ENCODE measurements around the gene TMEM14A. TPM values are rescaled to one million over a fixed set of nuclear protein-coding genes. Genes with fewer than 3 reads are reported as not detected.

TMEM14A gene
- polyA plus RNA-seq, 1 donor (not counting 4 experiments of a cell fraction or from before 2014, with no cell fraction given), result 44.2 TPM

- FAIRE-seq (no peak), DNase-seq (ENCODE audit: low read depth, low spot score) (no peak)
- TF ChIP-seq EZH2 (IDR thresholded peaks at IDR 0.05; ENCODE audit: low read length), result no peak
- no peak for TF ChIP-seq CTCF (optimal IDR thresholded peaks at IDR 0.05 in 1 of 3, IDR thresholded peaks at IDR 0.05 in 1 of 3, conservative IDR thresholded peaks at IDR 0.05 in 1 of 3; ENCODE audit: extremely low read depth in 1 of 3, insufficient read depth in 2 of 3, low read length in 3 of 3)
- no peak overlapping the region for H3K9ac ChIP-seq (ENCODE audit: control insufficient read depth, extremely low read depth, insufficient read depth, low read length)
- H3K36me3 ChIP-seq (ENCODE audit: control insufficient read depth in 2 of 2, extremely low read depth in 1 of 2, insufficient read depth in 2 of 2, low read length in 2 of 2), result no peaks in the 10 kb centered on the region
- no peaks in the 10 kb centered on the region for H3K9me3 ChIP-seq (ENCODE audit: control insufficient read depth, low read depth, low read length)
- H3K79me2 ChIP-seq (ENCODE audit: control insufficient read depth, insufficient read depth, low read length), result no peaks in the 10 kb centered on the region
- dilution Hi-C loops (cut with MboI; ENCODE audit: extremely low pct_ligation_motif_present, low sequenced_read_pairs), result no loop called here
- peaks cover 3% of the 10 kb centered on the region for H3K4me1 ChIP-seq (ENCODE audit: control insufficient read depth, extremely low read depth, insufficient read depth, low read length)
- H3K27me3 ChIP-seq (ENCODE audit: control insufficient read depth, extremely low read depth, insufficient read depth, low read length), result no peaks in the 10 kb centered on the region
- no peaks in the 10 kb centered on the region for H4K20me1 ChIP-seq (ENCODE audit: control insufficient read depth, extremely low read depth, insufficient read depth, low read length)
- H3K9me1 ChIP-seq (ENCODE audit: control insufficient read depth, extremely low read depth, insufficient read depth, low read length), result no peaks in the 10 kb centered on the region
- no peak overlapping the region for H2AFZ ChIP-seq (ENCODE audit: control insufficient read depth, low read length)
- H3K27ac ChIP-seq (ENCODE audit: control insufficient read depth, insufficient read depth, low read length), result no peak overlapping the region
- no peak overlapping the region for H3K4me3 ChIP-seq (ENCODE audit: control insufficient read depth in 2 of 3, extremely low read depth in 1 of 3, insufficient read depth in 2 of 3, low read depth in 1 of 3, low read length in 3 of 3)
- H3K4me2 ChIP-seq (ENCODE audit: control insufficient read depth, extremely low read depth, insufficient read depth, low read depth, low read length), result no peak overlapping the region
Measured at GRCh38 chr6:52693773-52694172, 22.9 kb downstream of the TMEM14A start.

DNA sequence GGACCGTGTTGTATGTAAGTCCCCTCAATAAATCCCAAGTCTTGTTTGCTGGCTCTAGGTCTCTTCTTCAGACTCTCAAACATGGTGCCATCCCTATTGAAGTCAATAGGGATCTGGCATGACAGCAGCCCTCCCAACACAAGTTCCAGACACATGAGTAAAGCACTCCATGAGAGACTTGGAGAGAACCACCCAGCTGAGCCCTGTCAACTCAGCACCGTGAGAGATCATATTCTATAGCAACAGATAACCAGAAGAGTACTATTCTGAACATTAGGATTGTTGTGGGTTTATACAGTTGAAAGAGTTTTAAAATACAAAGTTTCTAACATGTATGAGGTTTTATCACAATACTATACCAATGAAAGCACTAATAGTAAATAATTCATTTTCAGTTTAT, 23.5 kb downstream of the TMEM14A start:
- no peaks in the 10 kb centered on the region for H3K9me1 ChIP-seq (ENCODE audit: control insufficient read depth, extremely low read depth, insufficient read depth, low read length)
- H4K20me1 ChIP-seq (ENCODE audit: control insufficient read depth, extremely low read depth, insufficient read depth, low read length), result no peaks in the 10 kb centered on the region
- no peak overlapping the region for H3K4me2 ChIP-seq (ENCODE audit: control insufficient read depth, extremely low read depth, insufficient read depth, low read depth, low read length)
- no peaks in the 10 kb centered on the region for H3K9me3 ChIP-seq (ENCODE audit: control insufficient read depth, low read depth, low read length)
- no peaks in the 10 kb centered on the region for H3K79me2 ChIP-seq (ENCODE audit: control insufficient read depth, insufficient read depth, low read length)
- no peak overlapping the region for H3K9ac ChIP-seq (ENCODE audit: control insufficient read depth, extremely low read depth, insufficient read depth, low read length)
- H3K27me3 ChIP-seq (ENCODE audit: control insufficient read depth, extremely low read depth, insufficient read depth, low read length), result no peaks in the 10 kb centered on the region
- FAIRE-seq (no peak), DNase-seq (ENCODE audit: low read depth, low spot score) (no peak)
- H3K4me1 ChIP-seq (ENCODE audit: control insufficient read depth, extremely low read depth, insufficient read depth, low read length), result peaks cover 3% of the 10 kb centered on the region
- H2AFZ ChIP-seq (ENCODE audit: control insufficient read depth, low read length), result no peak overlapping the region
- H3K4me3 ChIP-seq (ENCODE audit: control insufficient read depth in 2 of 3, extremely low read depth in 1 of 3, insufficient read depth in 2 of 3, low read depth in 1 of 3, low read length in 3 of 3), result no peak overlapping the region
- H3K36me3 ChIP-seq (ENCODE audit: control insufficient read depth in 2 of 2, extremely low read depth in 1 of 2, insufficient read depth in 2 of 2, low read length in 2 of 2), result no peaks in the 10 kb centered on the region
- no peak for TF ChIP-seq EZH2 (IDR thresholded peaks at IDR 0.05; ENCODE audit: low read length)
- no peak overlapping the region for H3K27ac ChIP-seq (ENCODE audit: control insufficient read depth, insufficient read depth, low read length)
- dilution Hi-C loops (cut with MboI; ENCODE audit: extremely low pct_ligation_motif_present, low sequenced_read_pairs), result no loop called here

- H3K27me3 ChIP-seq (ENCODE audit: control insufficient read depth, extremely low read depth, insufficient read depth, low read length), result no peaks in the 10 kb centered on the region
- DNase-seq (ENCODE audit: low read depth, low spot score) (no peak), FAIRE-seq (no peak)
- H2AFZ ChIP-seq (ENCODE audit: control insufficient read depth, low read length), result no peak overlapping the region
- H3K27ac ChIP-seq (ENCODE audit: control insufficient read depth, insufficient read depth, low read length), result no peak overlapping the region
- dilution Hi-C loops (cut with MboI; ENCODE audit: extremely low pct_ligation_motif_present, low sequenced_read_pairs), result no loop called here
- no peaks in the 10 kb centered on the region for H3K9me3 ChIP-seq (ENCODE audit: control insufficient read depth, low read depth, low read length)
- H3K9ac ChIP-seq (ENCODE audit: control insufficient read depth, extremely low read depth, insufficient read depth, low read length), result no peak overlapping the region
- H4K20me1 ChIP-seq (ENCODE audit: control insufficient read depth, extremely low read depth, insufficient read depth, low read length), result no peaks in the 10 kb centered on the region
- no peaks in the 10 kb centered on the region for H3K79me2 ChIP-seq (ENCODE audit: control insufficient read depth, insufficient read depth, low read length)
- H3K36me3 ChIP-seq (ENCODE audit: control insufficient read depth in 2 of 2, extremely low read depth in 1 of 2, insufficient read depth in 2 of 2, low read length in 2 of 2), result no peaks in the 10 kb centered on the region
- no peak overlapping the region for H3K4me3 ChIP-seq (ENCODE audit: control insufficient read depth in 2 of 3, extremely low read depth in 1 of 3, insufficient read depth in 2 of 3, low read depth in 1 of 3, low read length in 3 of 3)
- H3K4me1 ChIP-seq (ENCODE audit: control insufficient read depth, extremely low read depth, insufficient read depth, low read length), result peaks cover 3% of the 10 kb centered on the region
- TF ChIP-seq EZH2 (IDR thresholded peaks at IDR 0.05; ENCODE audit: low read length) (no peak), CTCF (optimal IDR thresholded peaks at IDR 0.05 in 1 of 3, IDR thresholded peaks at IDR 0.05 in 1 of 3, conservative IDR thresholded peaks at IDR 0.05 in 1 of 3; ENCODE audit: extremely low read depth in 1 of 3, insufficient read depth in 2 of 3, low read length in 3 of 3) (no peak)
- H3K4me2 ChIP-seq (ENCODE audit: control insufficient read depth, extremely low read depth, insufficient read depth, low read depth, low read length), result no peak overlapping the region
- no peaks in the 10 kb centered on the region for H3K9me1 ChIP-seq (ENCODE audit: control insufficient read depth, extremely low read depth, insufficient read depth, low read length)
Measured at GRCh38 chr6:52696418-52696817, 25.5 kb downstream of the TMEM14A start.

All from keratinocyte (primary cell).